Measurements from ENCODE around the gene AZIN2.
"Not testable (repeated sequence)": the region's sequence is repeated elsewhere in the genome, so short reads cannot be mapped to it uniquely, and the experiment has no call there.

The AZIN2 gene

DNA sequence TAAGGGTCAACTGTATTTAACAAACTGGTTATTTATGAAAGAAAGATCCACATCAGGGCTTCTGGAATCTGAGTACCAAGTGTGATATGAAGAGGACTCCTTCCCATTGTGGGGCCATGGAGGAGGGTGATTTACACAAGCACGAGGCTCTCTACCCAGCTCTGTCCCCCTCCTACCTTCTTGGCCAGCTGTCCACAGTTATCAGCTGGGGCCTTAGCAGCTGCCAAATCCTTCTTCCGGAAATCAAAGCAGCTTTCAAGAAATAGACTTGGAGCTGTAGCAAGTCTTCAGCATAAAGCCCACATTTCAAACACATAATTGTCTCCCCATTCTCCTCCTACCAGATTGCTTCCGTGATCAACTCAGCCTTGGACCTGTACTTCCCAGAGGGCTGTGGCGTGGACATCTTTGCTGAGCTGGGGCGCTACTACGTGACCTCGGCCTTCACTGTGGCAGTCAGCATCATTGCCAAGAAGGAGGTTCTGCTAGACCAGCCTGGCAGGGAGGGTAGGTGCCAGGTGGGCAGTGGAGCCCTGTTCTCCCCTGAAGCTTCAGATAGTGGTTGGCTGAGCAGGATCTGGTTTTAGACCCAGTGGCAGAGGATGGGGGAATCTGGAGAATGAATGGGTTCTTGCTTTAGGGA is 15.5 kb downstream of the AZIN2 start:
- no peak for DNase-seq

DNA sequence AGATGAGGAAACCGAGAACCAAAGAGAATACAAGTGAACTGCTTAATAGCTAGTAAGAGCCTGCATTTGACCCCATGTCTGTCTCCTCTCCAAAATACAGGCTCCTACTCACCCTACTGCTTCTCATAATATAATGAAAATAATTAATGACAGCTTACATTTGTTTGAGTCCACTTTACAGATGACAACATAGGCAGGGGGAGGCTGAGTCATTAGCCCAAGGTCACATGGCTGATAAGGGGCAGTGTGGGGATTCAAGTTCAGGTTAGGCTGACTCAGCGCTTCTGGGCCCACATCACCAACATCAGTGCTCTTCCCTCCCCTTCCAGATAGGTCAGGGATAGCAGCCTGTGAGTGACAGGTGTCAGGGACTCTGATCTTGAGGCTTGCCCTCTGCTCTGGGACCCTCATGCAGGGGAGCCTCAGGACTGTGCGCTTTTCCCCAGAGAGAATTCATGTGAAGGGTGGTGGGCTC is 16.2 kb downstream of the AZIN2 start:
- no peak for DNase-seq

DNA sequence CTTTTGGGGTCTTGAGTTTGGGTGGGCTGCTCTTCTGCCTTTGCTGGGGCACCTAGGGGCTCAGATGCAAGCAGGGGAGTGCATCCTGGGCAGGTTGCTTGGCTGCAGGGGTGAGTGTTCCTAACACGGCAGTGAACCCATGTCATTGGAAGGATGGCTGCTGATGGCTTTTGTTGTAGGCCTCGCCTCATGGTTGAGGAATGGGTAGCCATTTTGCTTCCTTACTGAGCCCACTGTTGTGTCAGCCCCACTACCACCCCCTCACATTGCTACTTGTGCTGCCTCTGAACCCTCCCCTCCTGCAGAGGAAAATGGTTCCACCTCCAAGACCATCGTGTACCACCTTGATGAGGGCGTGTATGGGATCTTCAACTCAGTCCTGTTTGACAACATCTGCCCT is 16.8 kb downstream of the AZIN2 start:
- no peak for DNase-seq

DNA sequence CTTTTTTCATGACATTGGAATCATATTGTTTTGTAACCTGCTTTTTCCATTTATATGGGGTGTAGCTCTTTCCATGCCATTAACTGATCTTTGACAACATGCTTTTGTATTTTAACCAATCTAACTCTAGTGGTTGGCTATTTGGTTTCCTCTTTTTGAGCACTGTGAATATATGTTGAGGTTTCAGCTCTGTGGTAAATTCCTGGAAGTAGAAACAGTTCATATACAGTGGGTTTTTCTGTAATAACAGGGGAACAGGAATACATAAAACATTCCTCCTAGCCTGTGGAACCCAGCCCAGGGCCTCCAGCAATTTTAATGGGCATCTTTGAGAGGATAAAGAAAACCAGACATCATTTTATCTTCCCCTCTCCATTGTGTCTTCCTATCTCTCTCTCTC is 17.4 kb downstream of the AZIN2 start:
- DNase-seq = no peak

DNA sequence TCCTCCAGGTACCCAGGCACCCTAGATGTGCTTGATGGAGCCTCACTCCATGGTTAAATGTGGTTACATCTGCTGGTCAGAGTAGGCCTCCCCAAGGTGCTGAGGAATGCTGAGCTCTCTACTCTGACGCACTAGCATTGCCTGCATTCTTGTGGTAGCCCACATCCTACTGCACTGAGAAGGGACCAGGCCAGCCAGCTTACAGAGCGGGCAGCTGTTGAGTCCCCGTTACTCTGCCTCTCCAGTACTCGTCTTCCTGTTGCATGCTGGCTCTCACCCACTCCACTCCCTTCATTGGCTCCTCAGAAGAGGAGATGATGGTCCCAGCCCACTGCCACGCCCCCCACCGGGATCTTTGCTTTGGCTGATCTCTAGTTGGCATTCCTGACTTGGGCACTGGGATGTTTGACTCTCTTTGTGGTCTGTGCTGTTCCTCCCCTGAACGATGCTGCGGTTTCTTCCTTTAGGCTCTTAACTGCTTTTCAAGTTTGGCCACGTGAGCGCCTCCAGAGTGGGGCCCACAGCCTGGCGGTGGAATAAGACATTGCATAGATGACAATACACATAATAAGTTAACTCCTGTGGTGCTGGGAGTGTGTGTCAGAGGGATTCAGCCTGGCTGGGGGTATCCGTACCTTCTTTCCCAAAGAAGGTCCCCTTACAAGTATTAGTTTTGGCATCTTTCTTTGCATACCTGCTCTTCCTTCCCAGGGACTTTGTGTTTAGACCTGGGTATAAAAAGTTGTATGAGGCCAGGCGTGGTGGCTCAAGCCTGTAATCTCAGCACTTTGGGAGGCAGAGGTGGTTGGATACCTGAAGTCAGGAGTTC is 18.6 kb downstream of the AZIN2 start:
- peak; percentile 93 for DNase-seq

DNA sequence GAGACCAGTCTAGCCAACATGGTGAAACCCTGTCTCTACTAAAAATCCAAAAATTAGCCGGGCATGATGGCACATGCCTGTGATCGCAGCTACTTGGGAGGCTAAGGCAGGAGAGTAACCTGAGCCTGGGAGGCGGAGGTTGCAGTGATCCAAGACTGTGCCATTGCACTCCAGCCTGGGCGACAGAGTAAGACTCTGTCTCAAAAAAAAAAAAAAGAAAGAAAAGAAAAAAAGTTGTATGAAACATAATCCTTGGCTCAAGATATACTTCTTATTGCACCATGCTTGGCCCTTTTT is 19.1 kb downstream of the AZIN2 start:
- DNase-seq = not testable (repeated sequence)

DNA sequence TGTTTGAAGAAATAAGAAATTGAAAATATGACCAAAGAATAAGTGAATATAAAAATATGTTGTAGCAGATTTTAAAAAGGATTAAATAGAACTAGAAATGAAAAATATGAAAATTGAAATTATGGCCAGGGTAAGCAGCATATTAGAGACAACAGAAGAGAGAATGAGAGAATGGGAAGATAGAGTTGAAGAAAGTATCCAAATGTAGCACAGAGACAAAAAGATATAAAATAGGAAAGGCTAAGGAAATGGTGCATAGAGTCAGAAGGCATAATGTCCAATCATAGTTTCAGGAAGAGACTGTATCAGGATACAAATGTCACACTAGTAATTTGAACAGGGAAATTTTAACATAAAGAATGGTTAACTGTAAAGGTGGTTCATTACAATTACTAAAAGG is 29.5 kb downstream of the AZIN2 start:
- DNase-seq = no peak

DNA sequence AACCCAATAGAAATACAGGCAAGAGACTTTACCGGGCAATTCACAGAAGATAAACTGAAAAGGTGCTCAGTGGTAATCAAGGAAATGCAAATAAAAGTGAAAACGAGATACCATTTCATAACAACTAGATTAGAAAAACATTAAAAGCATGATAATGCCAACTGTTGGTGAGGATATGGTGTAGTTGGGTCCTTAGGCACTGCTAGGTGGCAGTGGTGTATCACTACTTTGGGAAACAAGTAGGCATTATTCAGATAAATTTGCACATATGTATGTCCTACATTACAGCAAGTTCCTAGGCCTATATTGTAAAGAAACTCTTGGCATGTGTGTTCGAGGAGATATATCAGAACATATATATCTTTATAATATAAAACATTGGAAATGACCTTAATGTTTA is 31.0 kb downstream of the AZIN2 start:
- DNase-seq = no peak

DNA sequence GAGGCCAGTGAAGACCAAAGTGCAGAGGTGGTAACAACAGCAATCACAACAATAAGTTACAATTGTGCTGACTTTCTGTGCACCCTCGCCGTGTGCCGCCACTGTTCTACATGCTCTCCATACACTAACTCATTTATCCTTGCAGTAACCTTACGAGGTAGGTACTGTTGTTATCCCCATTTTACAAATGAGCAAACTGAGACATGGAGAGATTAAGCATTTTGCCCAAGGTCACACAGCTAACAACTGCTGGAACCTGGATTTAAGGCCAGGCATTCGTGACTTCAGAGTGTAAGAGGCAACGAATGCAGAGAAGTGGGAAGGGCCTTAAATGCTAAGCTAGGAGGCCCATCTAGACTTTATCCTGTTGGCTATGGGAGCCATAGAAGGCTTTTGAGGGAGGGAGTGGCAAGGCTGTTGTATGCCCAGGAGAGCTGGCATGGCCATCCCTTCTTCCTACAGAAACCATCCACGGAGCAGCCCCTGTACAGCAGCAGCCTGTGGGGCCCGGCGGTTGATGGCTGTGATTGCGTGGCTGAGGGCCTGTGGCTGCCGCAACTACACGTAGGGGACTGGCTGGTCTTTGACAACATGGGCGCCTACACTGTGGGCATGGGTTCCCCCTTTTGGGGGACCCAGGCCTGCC is 36.6 kb downstream of the AZIN2 start:
- no peak for DNase-seq

DNA sequence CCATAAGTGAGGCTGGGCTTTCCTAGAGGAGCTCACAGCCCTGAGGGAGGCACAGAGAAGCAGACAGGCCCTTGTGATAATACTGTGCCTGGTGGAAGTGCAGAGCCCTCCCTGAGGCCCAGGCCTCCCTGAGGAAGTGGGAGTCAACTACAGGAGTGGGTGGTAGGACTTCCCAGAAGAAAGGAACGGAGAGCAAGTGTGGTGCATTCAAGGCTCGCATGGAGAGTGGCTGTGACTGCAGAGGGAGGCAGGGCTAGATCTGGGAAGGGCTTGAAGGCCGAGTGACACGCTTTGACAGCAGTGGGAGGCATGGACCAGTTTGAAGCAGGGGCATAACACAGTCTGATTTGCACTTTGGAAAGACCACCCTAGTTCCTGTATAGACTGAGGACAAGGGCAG is 37.3 kb downstream of the AZIN2 start:
- no peak for DNase-seq

DNA sequence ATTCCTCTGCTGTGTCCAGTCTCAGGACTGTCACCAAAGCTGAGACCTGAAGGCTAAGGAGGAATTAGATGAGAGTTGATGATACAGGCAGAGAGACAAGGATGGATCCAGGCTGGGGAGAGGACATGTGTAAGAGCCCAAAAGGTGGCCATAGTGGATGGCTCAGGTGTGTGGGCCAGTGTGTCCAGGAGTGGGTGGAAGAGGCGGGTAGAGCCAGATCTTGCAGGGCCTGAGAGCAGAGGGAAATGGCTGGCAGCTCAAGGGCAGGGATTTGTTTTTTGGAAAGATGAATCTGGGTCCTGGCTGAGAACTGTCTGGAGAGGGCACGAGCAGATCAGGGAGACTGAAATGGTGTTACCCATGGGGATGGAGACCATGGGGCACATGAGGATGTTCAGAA is 38.1 kb downstream of the AZIN2 start:
- DNase-seq = no peak

DNA sequence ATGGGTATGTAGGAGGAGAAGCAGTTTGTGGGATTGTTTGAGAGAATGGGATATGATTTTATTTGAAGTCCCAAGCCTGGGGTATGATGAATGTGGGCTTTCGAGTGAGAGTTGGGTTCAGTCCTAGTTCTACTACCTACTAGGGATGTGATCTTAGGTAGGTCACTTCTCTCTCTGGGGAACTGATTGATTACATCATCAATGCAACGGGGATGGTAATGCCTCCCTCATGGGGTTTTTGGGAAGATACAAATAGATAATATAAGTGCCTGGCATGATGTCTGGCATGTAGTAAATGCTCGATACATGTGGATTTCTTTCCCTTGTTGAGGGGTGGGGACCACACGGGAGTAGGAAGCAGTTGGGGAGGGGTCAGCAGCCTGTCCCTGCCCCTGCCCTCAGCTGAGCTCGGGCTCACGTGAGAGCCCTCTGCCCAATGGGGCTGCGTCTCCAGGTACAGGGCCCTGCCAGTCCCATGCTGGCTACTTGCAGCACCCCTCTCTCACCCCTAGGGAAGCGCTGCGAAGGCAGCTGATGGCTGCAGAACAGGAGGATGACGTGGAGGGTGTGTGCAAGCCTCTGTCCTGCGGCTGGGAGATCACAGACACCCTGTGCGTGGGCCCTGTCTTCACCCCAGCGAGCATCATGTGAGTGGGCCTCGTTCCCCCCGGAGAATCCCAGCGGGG is 38.7 kb downstream of the AZIN2 start:
- DNase-seq = no peak

DNA sequence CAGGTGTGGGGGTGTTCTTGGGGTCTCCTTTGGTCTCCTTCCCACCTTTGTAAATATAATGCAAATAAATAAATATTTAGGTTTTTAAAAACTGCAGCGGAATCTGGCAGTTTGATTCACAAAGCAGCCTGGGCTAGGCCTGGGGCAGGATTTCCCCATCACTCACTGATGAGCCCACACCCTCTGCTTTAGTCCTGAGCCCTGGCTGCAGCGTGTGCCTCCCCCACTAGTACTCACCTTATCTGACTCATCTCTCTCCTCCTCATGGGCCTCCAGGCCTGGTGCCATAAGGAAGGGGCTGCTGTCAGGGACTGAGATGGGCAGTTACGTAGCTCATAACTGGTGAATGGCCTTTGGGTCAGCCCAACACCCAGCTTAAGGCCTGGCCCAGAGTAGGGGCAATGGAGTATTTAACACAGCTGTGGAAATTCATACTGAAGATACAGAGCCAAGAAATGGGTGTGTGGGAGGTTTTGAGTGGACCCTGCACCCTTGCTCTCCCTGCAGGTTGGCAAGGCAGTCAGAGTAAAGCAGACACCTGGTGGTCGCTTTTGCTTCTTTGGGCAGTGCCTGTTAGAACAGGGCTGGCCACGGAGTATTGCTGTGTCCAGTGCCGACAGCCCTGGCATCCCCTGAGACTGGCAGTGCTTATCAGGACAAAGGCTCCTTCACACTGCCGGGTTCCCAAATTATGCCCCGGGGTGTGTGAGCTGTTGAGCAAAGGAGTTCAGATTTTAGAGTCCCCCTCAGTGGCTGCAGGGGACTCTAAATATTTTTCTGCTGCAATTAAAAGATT is 39.7 kb downstream of the AZIN2 start:
- no peak for DNase-seq

DNA sequence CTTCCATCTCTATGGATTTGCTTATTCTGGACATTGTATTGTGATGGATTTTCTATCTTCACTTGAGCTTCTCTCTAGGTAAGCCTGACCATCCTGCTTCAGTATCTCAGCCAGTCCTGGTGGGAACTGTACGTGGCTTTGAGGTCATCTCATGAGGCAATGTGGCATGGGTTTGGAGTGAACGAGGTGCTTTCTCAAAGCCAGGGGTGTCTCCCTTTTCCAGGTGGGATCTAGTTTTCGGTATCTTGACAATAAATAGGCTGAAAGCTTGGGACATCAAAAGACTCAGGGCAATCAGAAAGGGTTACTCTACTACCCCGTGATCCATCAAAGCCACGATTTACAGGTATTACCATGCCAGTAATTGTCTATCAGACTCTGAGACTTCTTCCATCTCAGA is 40.8 kb downstream of the AZIN2 start:
- DNase-seq = no peak

DNA sequence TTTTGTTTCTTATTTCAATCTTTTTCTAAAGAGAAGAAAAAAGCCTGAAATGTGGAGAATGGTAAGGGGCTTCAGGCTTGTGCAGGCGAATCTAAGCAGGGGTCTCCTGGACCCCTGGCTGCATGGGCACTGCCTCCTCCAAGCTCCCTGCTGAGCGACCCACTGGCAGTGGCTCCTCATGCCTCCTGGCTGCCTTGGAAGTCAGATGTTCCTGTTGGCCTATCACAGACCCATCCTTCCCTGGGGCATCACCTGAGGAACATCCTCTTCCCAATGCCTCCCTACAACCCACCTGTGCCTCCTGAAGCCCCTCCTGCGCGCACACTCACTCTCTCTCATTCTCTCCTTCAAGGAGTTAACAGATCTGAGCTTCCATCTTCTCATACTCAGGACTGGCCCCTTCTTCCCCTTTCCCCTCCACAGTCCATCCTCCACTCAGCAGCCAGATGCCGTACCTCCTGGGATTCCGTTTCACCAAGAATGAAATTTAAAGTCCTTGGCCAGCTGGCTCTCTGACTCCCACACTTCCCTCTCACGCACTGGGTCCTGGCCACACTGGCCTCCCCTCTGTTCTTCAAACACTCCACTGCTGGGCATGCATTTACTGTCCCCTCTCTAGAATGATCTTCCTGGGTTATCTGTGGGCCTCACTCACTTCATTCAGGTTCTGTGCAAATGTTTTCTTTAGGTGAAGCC is 41.7 kb downstream of the AZIN2 start:
- no peak for DNase-seq

DNA sequence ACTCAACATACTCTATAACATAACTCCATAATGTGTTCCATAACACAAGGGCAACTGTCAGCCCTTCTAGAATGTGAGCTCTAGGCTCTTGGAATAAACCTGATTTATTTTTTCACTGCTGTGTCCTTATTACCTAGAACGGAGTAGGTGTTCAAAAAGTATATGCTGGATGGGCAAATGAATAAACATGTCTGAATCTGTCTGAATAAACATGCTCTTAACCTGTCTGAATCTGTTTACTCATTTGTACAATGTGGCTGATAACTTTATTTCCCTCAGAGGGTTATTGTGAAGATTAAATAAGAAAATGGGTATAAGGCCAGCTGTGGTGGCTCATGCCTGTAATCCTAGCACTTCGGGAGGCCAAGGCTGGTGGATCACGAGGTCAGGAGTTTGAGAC is 42.3 kb downstream of the AZIN2 start:
- no peak for DNase-seq

DNA sequence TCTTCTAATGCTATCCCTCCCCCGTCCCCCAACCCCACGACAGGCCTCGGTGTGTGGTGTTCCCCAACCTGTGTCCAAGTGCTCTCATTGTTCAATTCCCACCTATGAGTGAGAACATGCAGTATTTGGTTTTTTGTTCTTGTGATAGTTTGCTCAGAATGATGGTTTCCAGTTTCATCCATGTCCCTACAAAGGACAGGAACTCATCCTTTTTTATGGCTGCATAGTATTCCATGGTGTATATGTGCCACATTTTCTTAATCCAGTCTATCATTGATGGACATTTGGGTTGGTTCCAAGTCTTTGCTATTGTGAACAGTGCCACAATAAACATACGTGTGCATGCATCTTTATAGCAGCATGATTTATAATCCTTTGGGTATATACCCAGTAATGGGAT is 43.7 kb downstream of the AZIN2 start:
- not testable (repeated sequence) for DNase-seq

DNA sequence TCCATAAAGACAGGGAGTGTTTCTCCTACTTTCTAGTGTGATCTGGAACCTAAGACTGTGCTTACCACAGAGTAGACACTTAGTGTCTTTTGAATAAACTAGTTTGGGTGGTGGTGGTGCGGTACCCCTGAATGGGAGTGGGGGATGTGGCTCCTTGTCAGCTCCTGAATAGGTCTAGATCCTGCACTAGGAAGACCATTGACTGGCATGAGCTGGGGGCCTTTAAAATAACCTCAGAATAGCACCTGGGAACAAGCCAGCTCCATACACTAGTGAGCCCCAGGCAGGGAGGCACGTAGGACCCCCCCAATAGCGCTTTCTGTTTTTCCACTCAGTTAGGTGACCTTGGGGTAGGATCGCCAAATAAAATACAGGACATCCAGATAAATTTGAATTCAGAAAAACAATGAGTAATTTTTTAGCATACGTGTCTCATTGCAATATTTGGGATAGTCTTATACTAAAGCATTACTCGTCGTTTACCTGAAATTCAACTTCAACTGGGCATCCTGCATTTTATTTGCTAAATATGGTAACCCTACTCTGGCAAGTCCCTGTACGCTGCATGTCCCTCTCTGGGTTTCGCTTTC is 45.6 kb downstream of the AZIN2 start:
- no peak for DNase-seq

DNA sequence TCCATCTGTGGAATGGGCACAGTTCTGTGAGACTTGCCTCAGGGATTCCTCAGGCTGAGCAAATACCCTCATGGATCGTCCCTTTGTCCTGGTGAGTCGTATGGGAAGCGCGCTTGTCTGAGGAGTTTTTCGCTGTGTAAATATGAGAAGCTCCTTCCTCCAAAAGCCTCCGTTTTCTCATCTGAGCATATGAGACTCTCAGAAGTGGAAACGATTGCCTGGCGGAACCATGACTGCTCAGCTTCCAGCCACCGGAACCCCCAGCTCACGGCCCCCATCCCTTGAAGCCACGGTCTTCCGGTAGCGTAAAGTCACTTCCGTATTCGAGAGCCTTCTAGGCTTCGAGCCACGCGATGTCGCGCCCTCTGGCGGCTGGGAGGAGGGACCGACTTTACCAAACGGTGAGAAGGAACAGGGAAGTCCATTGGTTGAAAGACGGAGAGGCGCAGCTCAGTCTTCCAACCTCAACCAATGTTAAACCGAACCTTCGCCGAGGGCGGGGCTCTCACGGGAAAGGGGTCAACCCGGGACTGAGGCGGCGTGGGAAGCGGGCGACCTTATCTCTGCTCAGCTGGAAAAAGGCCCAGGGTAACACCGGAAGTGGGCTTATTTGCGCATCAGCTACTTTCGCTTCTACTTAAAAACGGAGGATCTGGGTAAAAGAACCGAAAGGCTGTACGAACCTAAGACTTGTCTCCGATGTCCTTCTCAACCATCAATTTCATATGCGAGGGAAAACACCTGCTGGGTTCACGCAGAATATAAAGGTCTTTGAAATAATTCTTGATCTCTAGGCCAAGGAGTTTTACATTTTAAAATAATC is 46.3 kb downstream of the AZIN2 start:
- peak; percentile 99 for DNase-seq

DNA sequence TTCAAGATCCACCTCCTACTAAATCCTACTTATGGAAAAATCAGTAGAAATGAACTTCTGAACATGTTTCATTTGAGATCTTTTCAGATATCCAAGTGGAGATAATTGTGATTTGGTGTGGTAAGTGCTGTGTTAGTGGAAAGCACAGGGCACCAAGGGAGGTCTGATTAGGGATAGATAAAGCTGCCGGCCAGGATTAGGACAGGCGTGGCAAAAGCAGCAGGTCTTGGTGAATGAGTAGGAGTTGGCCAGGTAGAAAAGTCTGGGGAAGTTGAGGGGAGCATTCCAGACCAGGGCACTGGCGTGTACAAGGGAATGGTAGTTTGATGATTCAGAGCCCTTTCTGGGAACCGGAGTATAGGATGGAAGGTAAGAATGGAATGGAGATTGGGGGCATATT is 47.8 kb downstream of the AZIN2 start:
- no peak for DNase-seq

DNA sequence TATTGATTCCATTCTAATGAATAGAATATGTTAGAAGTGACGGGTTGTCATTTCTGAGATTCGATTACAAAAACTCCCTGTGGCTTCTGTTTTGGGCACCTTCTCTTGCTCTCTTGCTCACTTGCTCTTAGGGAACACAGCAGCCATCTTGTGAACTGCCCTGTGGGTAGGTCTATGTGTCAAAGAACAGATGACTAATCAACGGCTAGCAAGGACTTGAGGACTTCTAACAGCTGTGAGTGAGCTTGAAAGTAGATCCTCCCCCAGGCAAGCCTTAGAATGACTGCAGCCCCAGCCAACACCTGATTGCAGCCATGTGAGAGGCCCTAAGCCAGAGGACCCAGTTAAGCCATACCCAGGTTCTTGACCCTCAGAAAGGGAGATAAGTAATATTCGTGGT is 49.3 kb downstream of the AZIN2 start:
- no peak for DNase-seq
